Motor neuron (in vitro differentiated cells): ENCODE data around the gene IL2RA. TPM values are rescaled to one million over a fixed set of nuclear protein-coding genes. Genes with fewer than 3 reads are reported as not detected.

Experiments used
- ATAC-seq, 8 experiments: fragments of 200-7000 bp; cut with Tn5 transposase; replicated peaks in 6 of 8; 2 replicates each; pipeline ENCODE4 v1.8.0; 2021; ENCODE audit warnings: mild to moderate bottlenecking in 8 of 8, moderate library complexity in 8 of 8
- H3K27ac ChIP-seq, 2 donors: fragments of 250-450 bp; sonication (Bioruptor Pico); 2 replicates each; pipeline ENCODE4 v1.9.0; 2021; ENCODE audit warnings: antibody characterized with exemption in 2 of 2, mild to moderate bottlenecking in 2 of 2, moderate library complexity in 1 of 2
- H3K4me1 ChIP-seq, 2 donors: fragments of 250-450 bp; sonication (Bioruptor Pico); replicated peaks in 1 of 2; 2 replicates each; pipeline ENCODE4 v1.6.1; 2021; ENCODE audit warnings: antibody characterized with exemption in 2 of 2, mild to moderate bottlenecking in 2 of 2, moderate library complexity in 1 of 2
- H3K4me3 ChIP-seq, 5 donors: fragments of 250-450 bp; sonication (Bioruptor Pico); 2 replicates each; pipeline ENCODE4 v1.9.0; 2021; ENCODE audit warnings: antibody characterized with exemption in 5 of 5, mild to moderate bottlenecking in 5 of 5, moderate library complexity in 4 of 5
- WGBS, 10 experiments: fragments of 450-650 bp; shearing (Covaris generic); methylation state at CpG; one replicate each; pipeline ENCODE4 v1.0.0; 2022; 5-methylcytosine and 5-hydroxymethylcytosine counted together
- in situ Hi-C, 9 experiments: fragments of 400-800 bp; cut with MboI; loops; one replicate each; pipeline ENCODE4 v1.15.0; 2021; ENCODE audit warnings: low sequenced_read_pairs in 9 of 9, low pct_unique_long_range_greater_than_20kb in 2 of 9; ENCODE audit not compliant: unreplicated experiment in 9 of 9
- total RNA-seq, 8 experiments: library from RNA; unstranded; fragments of 300-600 nt; gene quantifications; 2 replicates each; pipeline versions ENCODE4 v1.2.3 to v1.2.4, GENCODE V29; 2022

The IL2RA gene
- total RNA-seq, 8 experiments from 2014 or later: 0.09 to 0.66 (median 0.15) TPM; not detected in 5

DNA sequence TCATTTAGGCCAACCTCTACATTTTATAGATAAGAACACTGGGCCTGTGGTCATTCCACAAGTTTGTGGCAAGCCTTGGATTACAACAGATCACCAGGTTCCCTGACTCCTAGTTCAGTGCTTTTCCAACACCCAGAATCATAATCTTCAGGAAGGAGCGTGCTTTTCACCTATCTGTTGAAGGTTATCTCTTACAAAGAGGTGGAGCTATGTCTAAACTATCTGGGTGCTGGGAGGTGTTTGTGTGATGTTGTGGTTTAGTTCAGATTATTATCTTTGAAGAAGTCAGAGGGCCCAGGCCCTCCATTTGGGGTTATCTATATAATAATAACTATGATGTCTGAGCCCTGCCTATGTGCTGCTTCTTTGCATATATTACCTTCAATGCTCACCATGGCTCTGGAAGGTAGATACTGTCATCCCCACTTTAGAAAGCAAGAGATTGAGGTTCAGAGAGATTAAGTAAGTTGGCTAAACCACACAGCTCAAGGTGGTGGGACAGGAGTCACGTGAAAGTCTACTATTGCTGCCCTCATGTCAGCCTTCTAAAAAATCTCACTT, 24.0 kb downstream of the IL2RA start:
- no peak overlapping the region for H3K27ac ChIP-seq
- WGBS, 10 experiments: 0 to 100% (median 74%) methylated on average over 1 to 2 of the region's 2 CpGs
- H3K4me1 ChIP-seq: peaks cover 0 to 10% of the 10 kb centered on the region in 2 donors
- no peak overlapping the region for H3K4me3 ChIP-seq
- in situ Hi-C loops: no loop called here
- no peak for ATAC-seq

DNA sequence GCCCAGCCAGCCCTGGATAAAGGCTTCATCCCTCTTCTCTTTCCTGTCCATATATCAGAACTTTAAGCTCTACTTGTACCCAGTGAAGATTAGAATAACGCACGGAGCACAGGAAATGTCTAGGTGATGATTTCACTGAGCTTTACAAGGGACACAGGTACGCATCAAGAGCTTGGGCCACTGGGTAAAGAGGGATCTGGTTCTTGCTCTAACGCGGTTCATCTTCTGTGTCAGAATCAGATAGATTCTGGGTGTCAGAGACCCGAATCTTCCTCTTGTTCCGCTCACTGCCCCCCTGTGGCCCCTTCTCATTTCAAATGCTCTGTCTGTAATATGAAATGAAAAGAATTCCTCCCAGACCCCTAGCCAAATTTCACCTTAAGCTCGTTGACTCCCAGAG, 24.7 kb downstream of the IL2RA start:
- in situ Hi-C loops: no loop called here
- Histone ChIP-seq H3K4me1 (peaks cover 0 to 10% of the 10 kb centered on the region in 2 donors), H3K27ac (no peak overlapping the region), H3K4me3 (no peak overlapping the region)
- no peak for ATAC-seq
- WGBS, 10 experiments: 32 to 90% (median 82%) methylated on average over 3 to 7 of the region's 8 CpGs; no CpG with 5 or more reads in 3 of the 10 experiments

DNA sequence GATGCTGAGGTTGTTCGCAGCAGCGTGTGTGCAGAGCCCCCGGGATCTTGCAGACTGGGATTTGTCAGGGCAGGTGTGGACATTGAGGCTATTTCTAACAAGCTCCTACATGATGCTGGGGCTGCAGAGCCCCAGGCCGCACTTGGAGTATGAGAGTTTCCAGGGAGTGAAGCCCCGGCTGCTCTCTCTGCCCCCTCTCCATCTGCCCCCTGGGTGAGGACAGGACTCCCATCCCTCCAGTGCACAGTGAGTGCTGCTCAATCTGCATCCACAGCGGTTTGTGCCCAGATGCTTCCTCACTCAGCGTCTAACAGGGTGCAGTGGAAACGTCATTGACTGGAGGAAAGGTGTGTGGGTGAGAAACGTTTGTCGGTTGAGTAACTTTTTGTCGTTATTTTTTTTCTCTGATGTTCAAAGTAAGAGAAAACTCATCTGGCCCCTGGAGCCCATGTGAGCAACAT, 25.3 kb downstream of the IL2RA start:
- Histone ChIP-seq H3K4me3 (no peak overlapping the region), H3K4me1 (peaks cover 0 to 10% of the 10 kb centered on the region in 2 donors), H3K27ac (no peak overlapping the region)
- WGBS, 10 experiments: 45 to 100% (median 80%) methylated on average over 2 to 6 of the region's 11 CpGs; no CpG with 5 or more reads in 3 of the 10 experiments
- in situ Hi-C loops: no loop called here
- ATAC-seq: no peak

DNA sequence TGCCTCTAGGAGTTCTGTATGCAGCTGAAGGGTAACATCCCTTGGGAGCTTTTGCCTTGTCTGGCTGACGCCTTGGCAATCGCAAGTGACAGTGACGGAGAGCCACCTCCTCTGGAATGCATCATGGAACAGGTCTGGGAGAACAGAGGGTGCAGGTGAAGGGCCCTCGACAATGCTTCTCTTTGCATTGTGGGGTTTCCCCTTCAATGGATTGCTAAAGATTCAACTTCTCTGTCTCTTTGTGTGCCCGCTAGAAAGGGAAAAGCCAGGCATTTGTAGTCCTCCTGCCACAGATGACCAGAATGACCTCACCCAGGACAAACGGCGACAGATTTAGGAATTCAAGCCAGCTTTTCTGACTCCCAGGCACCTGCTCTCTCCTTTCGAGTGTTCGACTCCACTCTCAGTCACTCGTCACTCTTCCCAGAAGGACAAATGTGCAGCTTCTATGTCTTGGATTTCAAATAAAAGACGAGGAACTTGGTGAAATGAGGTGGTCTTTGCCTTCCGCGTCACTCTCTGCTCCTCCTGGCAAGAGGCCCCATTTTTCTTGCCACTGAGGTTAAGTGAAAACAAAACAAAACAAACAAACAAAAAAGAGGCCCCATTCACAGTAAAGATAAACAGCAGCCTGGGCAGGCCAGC, 26.1 kb downstream of the IL2RA start:
- ATAC-seq: peak in 1 of 8 experiments; percentile 18
- in situ Hi-C loops: no loop called here
- peaks cover 0 to 10% of the 10 kb centered on the region in 2 donors for H3K4me1 ChIP-seq
- 43 to 83% (median 65%) methylated on average over 2 to 9 of the region's 13 CpGs; no CpG with 5 or more reads in 1 of the 10 experiments for WGBS, 10 experiments
- H3K4me3 ChIP-seq: no peak overlapping the region
- H3K27ac ChIP-seq: no peak overlapping the region

DNA sequence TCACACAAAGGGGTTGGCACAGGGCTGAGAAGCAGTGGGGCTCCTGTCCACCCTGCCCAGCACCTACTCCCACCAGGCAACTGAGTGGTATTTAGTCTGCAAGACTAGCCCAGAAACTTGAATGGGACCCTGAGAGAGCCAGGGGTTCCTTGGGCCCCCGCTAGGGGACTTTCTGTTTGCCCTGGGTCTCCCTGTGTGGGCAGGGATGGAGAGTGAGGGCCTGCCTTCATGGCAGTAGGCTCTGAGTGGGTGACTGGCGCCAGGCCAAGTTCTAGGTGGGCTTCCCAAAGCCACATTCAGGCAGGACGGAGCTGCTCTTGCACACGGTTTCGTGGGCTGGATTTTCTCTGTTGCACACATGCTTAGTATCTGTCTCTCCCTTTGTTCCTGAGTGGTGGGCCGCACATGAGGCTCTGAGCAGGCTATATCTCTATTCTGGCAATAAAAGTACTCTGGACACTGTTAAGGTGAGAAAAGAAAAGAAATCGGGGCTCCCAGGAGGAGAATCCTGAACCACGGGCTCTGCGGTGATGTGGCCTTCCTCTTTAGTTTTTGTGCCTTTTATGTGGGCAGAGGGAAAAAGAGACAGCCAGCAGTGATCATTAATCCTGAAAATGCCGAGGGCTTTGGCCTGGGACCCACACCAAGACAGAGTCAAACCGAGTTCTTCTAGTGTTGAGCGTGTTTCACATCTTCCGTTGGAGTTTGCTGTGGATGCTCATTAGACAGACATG, 26.9 kb downstream of the IL2RA start:
- 47 to 100% (median 80%) methylated on average over 1 to 8 of the region's 13 CpGs; no CpG with 5 or more reads in 2 of the 10 experiments for WGBS, 10 experiments
- ATAC-seq: no peak
- in situ Hi-C loops: no loop called here
- H3K4me3 ChIP-seq: no peak overlapping the region
- H3K27ac ChIP-seq: no peak overlapping the region
- H3K4me1 ChIP-seq: peaks cover 0 to 10% of the 10 kb centered on the region in 2 donors

DNA sequence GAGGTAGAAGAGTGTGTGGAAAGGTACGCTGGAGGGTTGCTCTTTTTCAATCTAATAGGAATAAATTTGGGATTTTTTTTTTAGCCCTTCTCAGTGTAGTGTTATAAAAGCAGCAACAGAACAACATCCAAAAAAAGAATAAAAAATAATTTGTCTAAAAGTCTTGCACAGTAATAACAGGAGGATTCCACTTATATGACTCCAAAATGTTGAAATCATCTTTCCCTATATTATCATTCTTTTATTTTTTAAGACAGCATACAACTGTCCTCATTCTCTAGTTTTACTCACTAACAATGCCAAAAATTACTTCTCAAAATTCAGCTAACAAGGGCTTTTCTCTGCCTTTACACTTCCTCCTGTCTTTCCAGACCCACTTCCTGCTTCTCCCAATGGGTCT, 27.8 kb downstream of the IL2RA start:
- in situ Hi-C loops: no loop called here
- Histone ChIP-seq H3K4me1 (peaks cover 0 to 10% of the 10 kb centered on the region in 2 donors), H3K27ac (no peak overlapping the region), H3K4me3 (no peak overlapping the region)
- no peak for ATAC-seq
- WGBS, 10 experiments: 0 to 100% (median 58%) methylated on average over 1 of the region's 1 CpG; no CpG with 5 or more reads in 4 of the 10 experiments

DNA sequence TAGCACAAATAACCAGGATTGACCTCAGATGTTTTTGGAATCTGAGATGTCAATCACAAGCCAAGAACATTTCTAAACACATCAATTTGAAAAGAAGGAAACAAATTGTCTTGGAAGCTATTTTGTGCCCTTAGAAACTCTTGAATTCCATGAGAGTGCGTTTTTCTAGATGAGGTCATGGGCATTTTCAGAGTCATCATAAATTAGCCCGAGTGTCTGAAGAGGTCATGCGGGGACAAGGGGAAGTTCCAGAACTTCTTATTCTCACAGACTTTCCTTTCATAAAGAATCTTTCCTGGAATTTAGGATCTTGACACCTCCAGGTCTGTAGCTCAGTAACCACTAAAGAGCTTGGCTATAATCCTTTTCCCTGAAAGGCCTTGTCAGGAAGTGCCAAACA, 28.2 kb downstream of the IL2RA start:
- Histone ChIP-seq H3K4me3 (no peak overlapping the region), H3K4me1 (peaks cover 0 to 10% of the 10 kb centered on the region in 2 donors), H3K27ac (no peak overlapping the region)
- WGBS, 10 experiments: 0 to 96% (median 17%) methylated on average over 1 to 3 of the region's 3 CpGs; no CpG with 5 or more reads in 1 of the 10 experiments
- ATAC-seq: peak in 1 of 8 experiments; percentile 52
- in situ Hi-C loops: no loop called here

DNA sequence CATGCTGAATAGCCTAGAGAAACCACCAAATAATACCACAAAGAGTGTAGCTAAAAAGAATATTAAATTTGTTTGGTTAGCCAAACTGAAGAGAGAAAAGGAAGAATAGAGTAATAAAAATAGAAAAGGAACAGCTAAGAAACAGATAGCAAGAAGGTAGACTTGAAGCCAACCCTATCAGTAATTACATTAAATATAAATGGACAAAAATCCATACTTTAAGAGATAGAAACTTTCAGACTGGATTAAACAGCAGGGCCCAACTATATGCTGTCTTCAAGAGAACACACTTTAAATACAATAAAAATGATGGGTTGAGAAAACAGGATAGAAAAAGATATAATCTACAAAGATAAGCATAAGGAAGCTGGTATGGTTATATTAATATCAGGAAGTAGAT, 31.2 kb downstream of the IL2RA start:
- Histone ChIP-seq H3K4me3 (no peak overlapping the region), H3K4me1 (peaks cover 0 to 6% of the 10 kb centered on the region in 2 donors), H3K27ac (no peak overlapping the region)
- no peak for ATAC-seq
- in situ Hi-C loops: no loop called here

DNA sequence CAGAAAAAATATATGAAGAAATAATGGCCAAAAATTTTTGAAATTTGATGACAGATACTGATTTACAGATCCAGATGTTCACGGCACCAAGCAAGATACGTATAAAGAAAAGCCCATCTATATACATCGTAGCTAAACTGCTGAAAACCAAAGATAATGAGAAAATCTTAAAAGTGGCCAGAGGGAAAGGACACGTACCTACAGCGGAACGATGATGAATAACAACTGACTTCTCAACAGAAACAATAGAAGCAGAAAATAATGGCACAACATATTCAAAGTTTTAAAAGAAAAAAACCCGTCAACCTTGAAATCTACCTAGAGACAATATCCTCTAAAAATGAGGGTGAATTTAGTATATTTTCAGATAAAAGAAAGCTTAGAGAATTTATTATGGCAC, 31.9 kb downstream of the IL2RA start:
- in situ Hi-C loops: no loop called here
- Histone ChIP-seq H3K4me3 (no peak overlapping the region), H3K4me1 (no peaks in the 10 kb centered on the region), H3K27ac (no peak overlapping the region)
- 62 to 96% (median 89%) methylated on average over 4 to 7 of the region's 7 CpGs for WGBS, 10 experiments
- ATAC-seq: no peak

DNA sequence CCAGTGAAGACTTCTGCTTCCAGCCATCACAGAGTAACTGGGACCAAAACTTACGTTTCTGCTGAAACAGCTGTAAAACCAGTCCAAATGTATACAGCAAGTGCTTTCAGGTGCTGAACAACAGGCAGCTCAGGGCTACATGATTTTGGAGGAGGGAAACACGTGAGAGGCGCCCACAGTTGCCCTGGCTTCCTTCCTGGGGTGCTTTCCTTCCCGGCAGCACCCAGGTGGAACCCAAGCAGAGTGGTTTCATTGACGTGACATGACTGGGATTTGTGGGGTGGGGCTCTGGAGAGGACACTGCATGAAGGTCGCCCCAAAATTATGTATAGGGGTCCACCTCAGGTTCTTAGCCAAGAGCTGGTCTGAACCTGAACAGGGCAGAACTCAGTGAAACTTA, 34.2 kb downstream of the IL2RA start:
- ATAC-seq: no peak
- WGBS, 10 experiments: 0 to 100% (median 59%) methylated on average over 1 to 6 of the region's 6 CpGs; no CpG with 5 or more reads in 1 of the 10 experiments
- Histone ChIP-seq H3K27ac (no peak overlapping the region), H3K4me1 (no peaks in the 10 kb centered on the region), H3K4me3 (no peak overlapping the region)
- in situ Hi-C loops: no loop called here

DNA sequence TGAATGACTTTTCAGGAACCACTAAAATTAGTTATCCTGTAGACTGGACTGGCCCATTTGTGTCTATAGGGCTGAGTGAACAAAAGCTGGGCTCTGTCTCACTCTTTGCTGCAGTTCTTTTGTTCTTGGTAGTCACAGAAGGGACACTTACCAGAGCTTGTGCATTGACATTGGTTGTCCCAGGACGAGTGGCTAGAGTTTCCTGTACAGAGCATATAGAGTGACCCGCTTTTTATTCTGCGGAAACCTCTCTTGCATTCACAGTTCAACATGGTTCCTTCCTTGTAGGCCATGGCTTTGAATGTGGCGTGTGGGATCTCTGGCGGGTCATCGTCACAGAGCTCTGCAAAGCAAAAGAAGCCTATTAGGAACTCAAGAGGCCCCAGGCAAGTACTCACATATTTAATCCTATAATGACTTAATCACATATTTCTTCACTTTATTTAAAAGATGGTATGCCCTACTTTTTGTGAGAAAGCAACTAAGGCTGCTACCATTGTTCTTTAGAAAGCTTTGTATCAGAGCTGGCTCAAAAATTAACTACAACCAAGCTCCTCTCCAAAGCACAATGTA, 36.4 kb downstream of the IL2RA start:
- in situ Hi-C loops: no loop called here
- ATAC-seq: no peak
- Histone ChIP-seq H3K4me1 (no peaks in the 10 kb centered on the region), H3K27ac (no peak overlapping the region), H3K4me3 (no peak overlapping the region)
- WGBS, 10 experiments: 17 to 100% (median 86%) methylated on average over 1 to 6 of the region's 6 CpGs; no CpG with 5 or more reads in 2 of the 10 experiments

DNA sequence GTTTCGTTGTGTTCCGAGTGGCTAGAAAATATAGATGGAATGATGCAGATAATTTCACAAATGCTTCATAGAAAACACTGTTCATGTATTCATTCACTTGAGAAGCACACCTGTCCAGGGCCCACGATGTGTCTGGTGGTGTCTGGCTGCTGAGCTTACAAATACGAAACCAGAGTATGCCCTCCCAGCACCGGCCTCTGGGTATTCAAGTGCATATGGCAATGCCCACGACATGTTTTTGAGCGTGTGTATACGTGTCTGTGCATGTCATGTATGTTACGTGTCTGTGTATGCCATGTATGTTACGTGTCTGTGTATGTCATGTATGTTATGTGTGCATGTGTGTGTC, 37.9 kb downstream of the IL2RA start:
- ATAC-seq: no peak
- in situ Hi-C loops: no loop called here
- Histone ChIP-seq H3K4me1 (no peaks in the 10 kb centered on the region), H3K27ac (no peak overlapping the region), H3K4me3 (no peak overlapping the region)
- 48 to 93% (median 80%) methylated on average over 2 to 7 of the region's 10 CpGs; no CpG with 5 or more reads in 1 of the 10 experiments for WGBS, 10 experiments

DNA sequence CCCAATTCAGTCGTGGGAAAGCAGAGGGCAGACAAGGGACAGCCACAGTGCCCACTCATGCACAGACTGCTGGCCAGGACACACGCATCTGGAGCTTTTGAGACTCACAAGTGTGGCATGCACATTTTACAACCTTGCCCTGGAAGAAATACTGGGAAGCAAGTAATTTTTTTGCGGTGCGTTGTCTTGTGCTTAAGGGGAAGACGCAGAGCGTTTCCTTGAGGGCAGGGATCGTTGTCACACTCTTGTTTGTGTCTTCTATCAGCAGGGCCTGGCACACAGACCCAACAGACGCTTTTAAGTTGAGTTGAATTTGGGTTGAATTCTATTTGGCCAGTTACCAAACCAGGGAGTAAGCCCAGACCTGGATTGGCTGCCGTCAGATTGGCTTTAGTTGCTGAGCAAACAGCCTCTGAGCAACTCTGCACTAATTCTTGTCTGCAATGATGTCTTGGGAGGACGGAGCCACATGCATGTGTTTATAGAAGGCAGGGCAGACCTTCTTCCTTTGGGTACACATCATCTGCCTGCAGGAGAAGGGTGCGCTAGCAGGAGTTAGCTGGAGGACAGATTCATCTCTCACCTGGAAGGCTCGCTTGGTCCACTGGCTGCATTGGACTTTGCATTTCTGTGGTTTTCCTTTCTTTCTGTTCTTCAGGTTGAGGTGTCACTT, 38.4 kb downstream of the IL2RA start:
- in situ Hi-C loops: no loop called here
- peak in 2 of 8 experiments; percentile 41 to 69 for ATAC-seq
- 0 to 89% (median 62%) methylated on average over 1 to 5 of the region's 12 CpGs; no CpG with 5 or more reads in 3 of the 10 experiments for WGBS, 10 experiments
- Histone ChIP-seq H3K4me1 (no peaks in the 10 kb centered on the region), H3K4me3 (no peak overlapping the region), H3K27ac (no peak overlapping the region)
